Right forelimb (tissue), 1 donor: ENCODE results near the gene NIPAL1.

Experiments
- DNase-seq: peaks from one replicate; pipeline ENCODE4 v3.0.0-alpha.2; 2018

NIPAL1 gene

DNA sequence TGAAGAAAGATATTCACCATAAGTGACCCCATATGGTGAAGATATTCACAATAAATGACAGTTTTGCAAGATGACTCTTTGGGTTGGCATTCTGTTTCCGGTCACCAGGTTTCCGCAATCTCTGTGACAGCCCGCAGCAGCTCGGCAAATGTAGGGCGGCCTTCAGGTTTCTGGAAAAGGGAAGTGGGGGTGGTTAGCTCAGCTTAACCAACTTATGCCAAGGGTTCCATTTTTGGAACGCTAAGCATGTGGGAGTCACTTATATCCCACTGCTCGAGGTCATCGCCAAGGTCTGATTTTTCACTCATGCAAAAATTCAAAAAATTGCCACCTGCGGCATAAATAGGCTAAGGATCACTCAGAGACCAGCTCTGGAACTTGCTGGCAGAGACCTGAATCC, 51.0 kb downstream of the NIPAL1 start:
- DNase-seq = no peak

GRCh38 chr4:48068182-48068581, 51.6 kb downstream of the NIPAL1 start:
- DNase-seq = no peak

DNA sequence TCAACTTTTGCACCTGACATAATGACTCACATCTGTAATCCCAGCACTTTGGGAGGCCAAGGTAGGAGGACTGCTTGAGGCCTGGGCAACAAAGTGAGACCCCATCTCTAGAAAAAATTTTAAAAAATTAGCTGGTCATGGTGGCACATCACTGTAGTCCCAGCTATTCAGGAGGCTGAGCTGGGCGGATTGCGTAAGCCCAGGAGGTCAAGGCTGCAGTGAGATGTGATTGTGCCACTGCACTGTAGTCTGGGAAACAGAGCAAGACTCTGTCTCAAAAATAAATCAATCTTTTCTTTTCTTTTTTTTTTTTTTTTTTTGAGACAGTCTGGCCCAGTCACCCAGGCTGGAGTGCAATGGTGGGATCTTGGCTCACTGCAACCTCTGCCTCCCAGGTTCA, 52.5 kb downstream of the NIPAL1 start:
- no peak for DNase-seq

DNA sequence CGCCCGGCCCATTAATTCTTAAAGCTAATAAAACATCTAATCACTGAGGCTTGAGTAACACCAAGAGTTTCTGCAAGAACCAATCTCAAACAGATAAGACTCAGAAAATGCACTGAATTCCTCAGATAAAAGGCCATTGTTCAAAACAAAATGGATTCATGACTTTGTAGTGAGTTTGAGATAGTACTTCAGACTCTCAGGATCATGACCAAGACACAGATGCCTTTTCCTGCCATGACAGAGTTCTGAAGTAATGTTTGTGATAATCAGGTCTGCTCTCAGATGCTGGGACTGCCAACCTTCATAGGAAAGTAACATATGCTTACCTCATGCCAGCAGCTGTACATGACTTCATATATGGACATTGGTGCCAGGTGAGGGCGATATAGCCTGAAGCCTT, 54.6 kb downstream of the NIPAL1 start:
- DNase-seq = no peak

DNA sequence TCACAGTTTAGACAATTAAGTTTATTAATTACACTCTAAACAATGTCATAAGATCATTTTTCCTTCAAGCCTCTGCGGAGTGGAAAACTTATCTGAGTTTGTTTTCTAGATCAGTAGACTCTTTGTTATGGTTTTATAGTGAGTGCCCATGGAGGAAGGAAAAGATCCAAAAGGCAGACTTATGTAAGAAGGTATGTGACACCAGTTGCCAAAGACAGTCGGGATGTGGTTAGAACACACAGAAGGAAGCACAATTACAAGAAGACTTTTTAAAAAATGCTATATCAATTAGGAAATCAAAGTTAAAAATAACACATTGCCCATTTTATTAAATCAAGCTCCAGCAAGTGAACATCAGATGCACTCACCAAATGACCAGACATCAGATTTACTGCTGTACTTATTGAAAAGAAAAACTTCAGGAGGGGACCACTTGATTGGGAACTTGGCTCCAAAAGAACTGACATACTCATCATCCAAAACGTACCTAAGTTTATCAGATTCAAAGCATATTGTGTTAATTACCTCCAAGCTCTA, 57.1 kb downstream of the NIPAL1 start:
- DNase-seq = no peak

DNA sequence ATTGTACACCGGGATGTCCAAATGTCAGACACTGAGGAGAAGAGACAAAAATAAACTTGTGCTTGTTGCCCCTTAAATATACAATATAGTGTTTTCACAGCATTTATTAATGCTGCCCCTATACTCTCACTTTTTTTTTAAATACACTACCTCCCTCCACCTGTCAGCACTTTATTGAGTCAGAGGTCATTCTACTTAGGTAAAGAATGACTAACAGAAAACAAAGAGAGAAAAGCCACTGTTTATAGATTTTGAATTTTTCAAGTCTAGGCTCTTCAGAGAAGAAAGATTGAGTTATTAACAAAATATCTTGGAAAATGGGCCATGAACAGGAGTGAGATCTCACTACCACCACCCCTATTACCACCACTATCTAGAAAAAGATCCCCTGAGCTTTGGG, 58.1 kb downstream of the NIPAL1 start:
- no peak for DNase-seq

DNA sequence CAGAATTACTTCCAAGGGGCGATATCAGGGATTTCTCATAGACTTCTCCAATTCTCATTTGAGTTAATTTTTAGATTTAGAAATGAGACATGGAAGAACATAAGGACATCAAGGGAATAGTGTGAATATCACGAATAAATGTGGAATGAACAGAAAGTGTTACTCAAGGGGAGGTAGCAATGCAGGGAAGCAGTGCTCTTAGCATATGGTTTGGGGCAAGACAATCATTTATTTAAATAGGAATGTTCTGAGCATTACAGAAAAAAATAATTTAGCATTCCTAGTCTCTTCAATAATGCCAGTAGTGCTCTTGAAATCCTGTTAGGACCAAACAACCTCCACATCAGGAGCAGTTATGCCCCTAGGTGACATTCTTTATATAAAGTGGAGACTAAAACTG, 61.9 kb downstream of the NIPAL1 start:
- DNase-seq = no peak

- no peak for DNase-seq
Measured at GRCh38 chr4:48078862-48079655, 62.5 kb downstream of the NIPAL1 start.

DNA sequence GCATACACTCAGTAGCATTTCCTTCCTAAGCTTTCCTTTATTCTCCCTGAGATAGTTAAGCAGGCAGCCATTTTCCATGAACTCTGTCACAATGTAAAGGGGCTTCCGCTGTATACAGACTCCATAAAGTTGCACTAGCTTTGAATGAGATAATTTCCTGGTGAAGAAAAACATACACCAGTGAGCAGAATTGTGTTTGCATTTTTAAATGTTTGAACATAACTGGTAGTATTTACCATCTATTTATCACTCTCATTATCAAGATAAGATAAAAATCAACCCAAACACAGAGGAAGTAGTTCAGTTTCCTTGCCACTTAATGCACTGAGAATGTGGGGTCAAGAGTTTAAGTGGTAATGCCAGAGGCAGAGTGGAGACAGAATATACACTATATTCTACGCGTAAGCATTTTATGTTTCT, 63.4 kb downstream of the NIPAL1 start:
- DNase-seq = no peak

DNA sequence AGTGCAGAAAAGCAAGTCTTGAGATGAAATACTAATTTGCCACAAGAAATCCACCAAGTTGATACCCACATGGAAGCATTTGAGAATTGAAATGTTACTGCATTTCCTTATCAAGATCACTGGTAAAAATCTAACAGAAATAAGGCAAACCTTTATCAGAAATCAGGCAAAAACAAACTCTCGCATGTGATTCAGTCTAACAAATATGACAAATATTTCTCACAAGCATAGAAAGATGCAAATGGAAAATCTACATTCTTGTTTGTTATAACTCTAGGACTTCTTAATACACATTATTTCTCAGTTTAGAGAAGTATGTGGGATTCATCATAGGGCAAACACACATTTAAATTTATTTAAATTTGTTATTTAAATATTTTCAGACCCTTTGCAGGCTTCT, 64.6 kb downstream of the NIPAL1 start:
- DNase-seq = no peak

DNA sequence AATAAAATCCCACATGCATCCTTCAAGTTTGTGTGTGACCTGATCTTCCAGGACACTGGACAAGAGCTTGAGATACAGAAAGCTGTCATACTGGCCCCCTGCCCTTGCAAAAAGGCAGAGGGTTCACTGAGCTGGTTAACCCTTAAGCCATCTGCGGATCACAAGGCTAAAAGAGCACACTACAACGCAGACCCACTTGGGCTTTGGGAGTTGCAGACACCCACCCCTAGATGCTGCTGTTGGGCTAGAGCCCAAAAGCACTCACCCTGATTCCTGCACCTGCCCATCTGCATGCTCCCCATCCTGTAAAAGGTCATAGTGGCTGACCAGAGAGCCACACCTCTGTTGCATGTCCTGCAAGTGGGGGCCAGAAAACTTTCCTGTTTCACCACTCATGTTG, 66.4 kb downstream of the NIPAL1 start:
- no peak for DNase-seq

DNA sequence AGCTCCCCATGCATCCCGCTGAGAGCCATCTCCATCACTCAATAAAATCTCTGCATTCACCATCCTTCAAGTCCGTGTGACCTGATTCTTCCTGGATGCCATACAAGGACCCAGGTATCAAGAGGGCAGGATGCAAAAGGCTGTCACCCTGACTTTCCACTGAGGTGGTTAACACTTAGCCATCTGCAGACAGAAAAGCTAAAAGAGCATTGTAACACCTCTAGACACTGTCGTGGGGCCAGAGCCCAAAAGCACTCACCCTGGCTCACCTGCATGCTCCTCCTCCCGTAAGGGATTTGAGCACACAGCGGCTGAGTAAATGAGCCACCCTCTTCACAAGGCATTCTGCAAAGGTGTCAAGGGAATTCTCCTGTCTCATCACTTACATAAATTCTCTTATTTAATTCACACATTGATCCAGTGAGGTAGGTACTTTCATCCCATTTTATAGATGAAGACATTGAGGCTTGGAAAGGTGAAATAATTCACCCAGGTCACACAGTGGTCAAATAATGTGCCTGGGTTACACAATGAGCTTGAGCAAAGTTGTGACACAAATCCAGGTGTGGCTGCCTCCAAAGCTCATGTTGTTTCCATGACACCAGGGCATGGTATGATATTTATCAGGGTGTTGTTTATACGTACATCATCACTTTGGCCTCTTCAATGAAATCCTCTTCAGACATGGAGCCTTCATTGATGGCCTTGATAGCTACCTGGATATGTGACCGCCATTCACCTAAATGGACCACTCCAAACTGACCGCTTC, 69.4 kb downstream of the NIPAL1 start:
- DNase-seq = no peak
